Measurements from ENCODE around the gene HADH.
"Not testable (repeated sequence)": the region's sequence is repeated elsewhere in the genome, so short reads cannot be mapped to it uniquely, and the experiment has no call there.

Gene HADH

GRCh38 chr4:107996949-107997788 lies 7.5 kb downstream of the HADH start:
- DNase-seq: no peak

- DNase-seq: no peak
These were observed 8.1 kb downstream of the HADH start for GRCh38 chr4:107997794-107998193.

- DNase-seq: no peak
These were observed 10.3 kb downstream of the HADH start for GRCh38 chr4:107999932-108000539.

GRCh38 chr4:108001540-108002135 lies 11.9 kb downstream of the HADH start:
- DNase-seq: no peak

- DNase-seq: no peak
These were observed 14.4 kb downstream of the HADH start for GRCh38 chr4:108003982-108004515.

GRCh38 chr4:108004646-108005045 lies 15.0 kb downstream of the HADH start:
- no peak for DNase-seq

- DNase-seq: no peak
These were observed 16.1 kb downstream of the HADH start for GRCh38 chr4:108005807-108006206.

- DNase-seq: no peak
These were observed 16.7 kb downstream of the HADH start for GRCh38 chr4:108006361-108006760.

- DNase-seq: no peak
These were observed 18.3 kb downstream of the HADH start for GRCh38 chr4:108007984-108008383.

GRCh38 chr4:108008721-108009120 lies 19.0 kb downstream of the HADH start:
- no peak for DNase-seq

- no peak for DNase-seq
These were observed 20.5 kb downstream of the HADH start for GRCh38 chr4:108010167-108010566.

GRCh38 chr4:108012382-108012781 lies 22.7 kb downstream of the HADH start:
- not testable (repeated sequence) for DNase-seq

GRCh38 chr4:108013327-108013726 lies 23.6 kb downstream of the HADH start:
- DNase-seq: no peak

- no peak for DNase-seq
These were observed 24.3 kb downstream of the HADH start for GRCh38 chr4:108013955-108014354.

- peak; percentile 47 for DNase-seq
These were observed 28.6 kb downstream of the HADH start for GRCh38 chr4:108018040-108018883.

- no peak for DNase-seq
These were observed 29.1 kb downstream of the HADH start for GRCh38 chr4:108018884-108019187.

GRCh38 chr4:108024085-108024877 lies 34.6 kb downstream of the HADH start:
- no peak for DNase-seq

- DNase-seq: no peak
These were observed 35.1 kb downstream of the HADH start for GRCh38 chr4:108024878-108025165.

- DNase-seq: no peak
These were observed 39.5 kb downstream of the HADH start for GRCh38 chr4:108029016-108029720.

GRCh38 chr4:108029731-108030130 lies 40.0 kb downstream of the HADH start:
- DNase-seq: no peak

- DNase-seq: no peak
These were observed 40.6 kb downstream of the HADH start for GRCh38 chr4:108030332-108030731.
